Fibroblast of lung (primary cell): ENCODE data around the gene STARD5.

ENCODE experiments used
- CTCF ChIP-seq, 2 donors: IDR thresholded peaks in 1 of 2; conservative IDR thresholded peaks in 1 of 2; 1 replicate in 1 of 2; 2 replicates in 1 of 2; pipeline ENCODE4 v1.5.1; 2011 to 2012; ENCODE audit warnings: low read length in 2 of 2, control low read depth in 1 of 2, inconsistent platforms in 1 of 2, low read depth in 1 of 2, mild to moderate bottlenecking in 1 of 2
- EZH2 ChIP-seq: IDR thresholded peaks from 2 replicates; pipeline ENCODE4 v1.5.1; 2012; ENCODE audit warnings: low read length, control low read depth, mild to moderate bottlenecking; ENCODE audit errors: missing control alignments

- TF ChIP-seq EZH2: no peak
- no peak for TF ChIP-seq CTCF (conservative IDR thresholded peaks at IDR 0.05 in 1 of 2, IDR thresholded peaks at IDR 0.05 in 1 of 2; ENCODE audit: low read depth in 1 of 2, low read length in 2 of 2)
Measured at GRCh38 chr15:81311752-81312464, 12.0 kb downstream of the STARD5 start.
